Hematopoietic multipotent progenitor cell treated with erythropoietin and hydrocortisone succinate and interleukin-3 and kit ligand, for 4 days (in vitro differentiated cells): ENCODE data around the gene TMEM8B.
"Not testable (repeated sequence)": the region's sequence is repeated elsewhere in the genome, so short reads cannot be mapped to it uniquely, and the experiment has no call there.

Source experiments
- DNase-seq: peaks from one replicate; pipeline ENCODE4 v3.0.0-alpha.2; 2015

Gene TMEM8B

GRCh38 chr9:35909274-35909673 is 80.2 kb downstream of the TMEM8B start, which contains the start of gene SPAAR:
TSS of gene SPAAR (plus strand) at chr9:35909490. CDS start at chr9:35910464, 974 bp downstream.
- DNase-seq, result no peak

GRCh38 chr9:35909687-35910612 is 80.9 kb downstream of the TMEM8B start:
- DNase-seq, result no peak

- peak; percentile 82 for DNase-seq
Observed at GRCh38 chr9:35910613-35911359, 81.8 kb downstream of the TMEM8B start.

- DNase-seq, result no peak
Observed at GRCh38 chr9:35911690-35912089, 82.7 kb downstream of the TMEM8B start.

GRCh38 chr9:35912791-35913400 is 83.9 kb downstream of the TMEM8B start:
- no peak for DNase-seq

- DNase-seq, result not testable (repeated sequence)
Observed at GRCh38 chr9:35913429-35913828, 84.4 kb downstream of the TMEM8B start.

GRCh38 chr9:35914301-35914807 is 85.3 kb downstream of the TMEM8B start:
- DNase-seq, result peak; percentile 89
